GM19025 (cell line): ENCODE results near the gene GPR157.
"Not testable (repeated sequence)": the region's sequence is repeated elsewhere in the genome, so short reads cannot be mapped to it uniquely, and the experiment has no call there.

Experiments used
- ATAC-seq: cut with Tn5 transposase; IDR thresholded peaks from one replicate; pipeline ENCODE4 v1.9.1; 2021; ENCODE audit warnings: mild to moderate bottlenecking, low read depth, moderate library complexity; ENCODE audit not compliant: unreplicated experiment

GPR157 gene, protein sequence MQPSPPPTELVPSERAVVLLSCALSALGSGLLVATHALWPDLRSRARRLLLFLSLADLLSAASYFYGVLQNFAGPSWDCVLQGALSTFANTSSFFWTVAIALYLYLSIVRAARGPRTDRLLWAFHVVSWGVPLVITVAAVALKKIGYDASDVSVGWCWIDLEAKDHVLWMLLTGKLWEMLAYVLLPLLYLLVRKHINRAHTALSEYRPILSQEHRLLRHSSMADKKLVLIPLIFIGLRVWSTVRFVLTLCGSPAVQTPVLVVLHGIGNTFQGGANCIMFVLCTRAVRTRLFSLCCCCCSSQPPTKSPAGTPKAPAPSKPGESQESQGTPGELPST

GRCh38 chr1:9128520-9129265 lies at the start of gene GPR157:
TSS of gene GPR157 (minus strand) at chr1:9129102. CDS start at chr1:9129027, 75 bp downstream.
- ATAC-seq: peak; percentile 70

DNA sequence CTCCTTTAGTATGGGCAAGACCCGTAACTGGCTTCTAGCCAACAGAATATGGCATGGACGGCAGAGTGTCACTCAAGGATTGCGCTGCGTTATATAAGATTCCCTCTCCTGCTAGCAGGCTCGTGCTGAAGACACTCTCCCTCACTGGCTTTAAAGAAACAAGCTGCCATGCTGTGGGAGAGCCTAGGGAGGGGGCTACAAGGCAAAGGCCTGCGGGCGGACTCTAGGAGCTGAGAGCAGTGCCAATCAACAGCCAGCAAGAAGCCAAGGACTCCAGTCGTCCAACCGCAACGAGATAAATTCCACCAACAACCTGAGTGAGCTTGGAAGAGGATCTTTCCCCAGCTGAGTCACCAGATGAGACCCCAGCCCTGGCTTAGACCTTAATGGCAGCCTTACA lies 45.9 kb upstream of the GPR157 start:
- no peak for ATAC-seq

GRCh38 chr1:9174243-9174642 lies 45.3 kb upstream of the GPR157 start:
- no peak for ATAC-seq

DNA sequence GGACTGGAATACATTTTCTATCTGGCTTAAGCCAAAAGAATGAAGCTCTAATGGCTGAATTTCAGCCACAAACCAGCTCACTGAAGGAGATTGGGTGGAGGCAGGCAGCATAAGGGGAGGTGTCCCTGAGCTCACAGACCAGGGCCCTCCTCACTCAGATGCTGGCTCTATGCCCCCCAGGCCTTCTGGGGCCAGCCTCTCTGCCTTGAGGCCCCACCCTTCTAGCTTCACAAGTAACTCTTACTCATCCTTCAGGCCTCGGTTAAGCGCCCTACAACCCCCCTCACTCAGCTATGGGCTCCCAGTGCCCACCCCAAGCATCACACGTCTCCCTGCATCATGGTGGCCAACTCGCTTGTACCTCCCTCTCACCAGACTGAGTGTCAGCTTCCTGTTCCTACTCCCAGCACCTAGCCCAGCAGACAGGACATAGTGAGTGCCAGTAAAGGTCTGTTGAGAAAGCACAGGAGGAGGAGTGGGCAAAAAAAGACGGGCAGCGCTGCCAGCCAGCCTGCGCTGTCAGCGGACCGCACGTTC lies 40.8 kb upstream of the GPR157 start:
- ATAC-seq: no peak

- ATAC-seq: no peak
Measured at GRCh38 chr1:9167638-9168037, 38.7 kb upstream of the GPR157 start.

- no peak for ATAC-seq
Measured at GRCh38 chr1:9166289-9167235, 37.7 kb upstream of the GPR157 start.

DNA sequence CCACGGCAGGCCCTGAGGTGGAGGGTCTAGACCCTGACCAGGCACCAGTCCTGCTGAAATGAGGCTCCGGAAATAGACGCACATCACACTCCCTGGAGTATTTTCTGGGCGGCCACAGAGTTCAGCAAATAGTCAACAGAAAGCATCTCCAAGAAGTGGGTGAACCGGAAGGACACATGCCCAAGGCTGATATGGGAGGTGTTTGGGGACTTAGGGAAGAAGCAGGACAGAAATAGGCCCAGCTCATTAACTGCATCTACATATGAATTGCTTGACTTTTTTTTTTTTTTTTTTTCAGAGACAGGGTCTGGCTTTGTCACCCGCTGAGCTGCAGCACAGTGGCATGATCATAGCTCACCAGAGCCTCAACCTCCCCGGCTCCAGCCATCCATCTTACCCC lies 36.5 kb upstream of the GPR157 start:
- no peak for ATAC-seq

GRCh38 chr1:9164919-9165318 lies 36.0 kb upstream of the GPR157 start:
- ATAC-seq: no peak

DNA sequence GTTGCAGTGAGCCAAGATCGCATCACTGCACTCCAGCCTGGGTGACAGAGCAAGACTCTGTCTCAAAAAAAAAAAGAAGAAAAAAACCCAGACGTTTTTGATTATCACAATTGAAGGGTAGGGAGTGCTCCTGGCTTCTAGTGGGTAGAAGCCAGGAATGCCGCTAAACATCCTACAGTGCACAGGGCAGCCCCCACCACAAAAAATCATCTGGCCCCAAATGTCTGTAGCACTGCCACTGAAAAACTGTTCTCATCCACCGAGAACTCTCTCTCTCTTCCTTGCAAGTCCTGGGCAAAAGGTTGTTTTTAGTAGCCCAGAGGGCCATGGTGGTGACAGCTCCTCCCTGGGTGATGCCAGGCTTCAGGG lies 35.6 kb upstream of the GPR157 start:
- ATAC-seq: no peak

DNA sequence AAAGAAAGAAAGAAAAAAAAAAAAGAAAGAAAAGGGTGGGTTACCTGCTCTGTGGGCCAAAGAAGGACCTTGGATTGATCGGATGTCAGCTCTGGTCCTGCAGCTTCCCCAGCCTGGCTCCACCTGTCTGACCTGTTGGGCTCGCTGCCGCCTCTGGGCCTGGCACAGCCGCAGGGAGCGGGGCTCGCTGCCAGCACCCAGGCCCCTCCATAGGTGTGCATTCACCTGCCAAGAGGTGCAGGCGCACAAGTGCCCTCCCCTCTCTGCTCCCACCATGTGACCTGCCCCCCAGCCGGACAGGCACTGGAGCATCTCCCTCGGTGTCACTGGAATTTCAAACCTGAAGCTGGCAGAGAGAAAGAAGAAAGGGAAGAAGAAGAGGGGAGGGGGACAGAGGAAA lies 33.1 kb upstream of the GPR157 start:
- ATAC-seq: no peak

DNA sequence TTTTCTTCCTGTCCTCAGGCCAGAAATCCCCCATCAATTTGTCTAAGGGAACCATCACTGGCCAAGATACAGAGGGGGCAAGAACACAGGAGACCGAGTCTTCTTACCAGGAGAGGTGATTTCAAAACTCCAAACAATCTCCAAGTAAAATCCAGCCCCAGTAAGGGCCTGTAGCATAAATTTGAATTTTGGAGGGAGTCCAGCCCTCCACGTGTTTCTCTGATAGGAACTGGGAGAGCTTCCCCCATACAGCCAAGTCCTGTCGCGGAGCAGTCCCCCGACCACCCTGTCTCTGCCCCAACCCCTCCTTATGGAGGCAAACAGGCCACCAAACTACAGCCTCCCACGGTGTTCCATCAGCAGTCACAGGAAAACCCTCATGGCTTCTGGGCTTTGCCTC lies 32.4 kb upstream of the GPR157 start:
- ATAC-seq: no peak

DNA sequence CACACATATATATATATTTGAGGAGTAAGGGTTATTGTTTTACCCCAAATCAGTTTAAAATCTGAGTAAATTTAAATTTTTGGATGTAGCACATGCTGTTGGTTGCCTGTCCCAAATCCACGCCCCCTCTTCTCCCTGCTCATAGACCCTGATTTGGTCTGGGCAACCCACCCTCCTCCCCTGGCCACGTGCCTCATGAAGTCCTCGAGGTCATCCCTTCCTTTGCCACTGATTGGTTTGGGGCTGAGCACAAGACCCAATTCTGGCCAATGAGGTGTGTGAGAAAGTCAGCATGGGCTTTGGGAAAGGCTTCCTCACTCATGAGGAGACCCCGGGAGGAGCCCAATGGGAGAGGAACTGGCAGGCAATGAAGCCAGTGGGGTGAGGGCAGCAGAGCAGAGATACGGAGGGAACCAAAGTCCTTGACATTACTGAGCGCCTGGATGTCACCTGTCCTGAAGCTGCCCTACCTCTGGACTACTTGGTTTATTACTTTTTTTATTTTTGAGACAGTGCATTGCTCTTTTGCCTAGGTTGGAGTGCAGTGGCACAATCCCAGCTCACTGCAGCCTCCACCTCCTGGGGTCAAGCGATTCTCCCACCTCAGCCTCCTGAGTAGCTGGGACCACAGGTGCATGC lies 31.3 kb upstream of the GPR157 start:
- no peak for ATAC-seq

GRCh38 chr1:9155879-9156278 lies 27.0 kb upstream of the GPR157 start:
- no peak for ATAC-seq

- not testable (repeated sequence) for ATAC-seq
Measured at GRCh38 chr1:9155405-9155804, 26.5 kb upstream of the GPR157 start.

DNA sequence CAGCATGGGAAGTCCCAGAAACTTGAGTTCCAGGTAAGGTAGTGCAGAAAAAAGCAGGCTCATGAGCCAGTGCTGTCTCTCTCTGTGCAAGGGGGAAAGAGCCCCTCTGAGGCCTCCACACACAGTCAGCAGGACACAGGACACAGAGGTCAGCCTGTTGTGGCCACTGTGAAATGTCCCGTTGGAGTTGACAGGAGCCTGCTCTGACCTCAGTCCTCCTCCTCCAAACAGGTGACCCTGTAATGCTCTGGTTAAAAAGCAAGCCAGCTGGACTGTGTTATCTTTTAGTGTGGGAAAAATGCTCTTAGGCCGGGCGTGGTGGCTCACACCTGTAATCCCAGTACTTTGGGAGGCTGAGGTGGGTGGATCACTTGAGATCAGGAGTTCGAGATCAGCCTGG lies 24.2 kb upstream of the GPR157 start:
- ATAC-seq: no peak

- no peak for ATAC-seq
Measured at GRCh38 chr1:9152535-9152934, 23.6 kb upstream of the GPR157 start.

- no peak for ATAC-seq
Measured at GRCh38 chr1:9151328-9151860, 22.5 kb upstream of the GPR157 start.

DNA sequence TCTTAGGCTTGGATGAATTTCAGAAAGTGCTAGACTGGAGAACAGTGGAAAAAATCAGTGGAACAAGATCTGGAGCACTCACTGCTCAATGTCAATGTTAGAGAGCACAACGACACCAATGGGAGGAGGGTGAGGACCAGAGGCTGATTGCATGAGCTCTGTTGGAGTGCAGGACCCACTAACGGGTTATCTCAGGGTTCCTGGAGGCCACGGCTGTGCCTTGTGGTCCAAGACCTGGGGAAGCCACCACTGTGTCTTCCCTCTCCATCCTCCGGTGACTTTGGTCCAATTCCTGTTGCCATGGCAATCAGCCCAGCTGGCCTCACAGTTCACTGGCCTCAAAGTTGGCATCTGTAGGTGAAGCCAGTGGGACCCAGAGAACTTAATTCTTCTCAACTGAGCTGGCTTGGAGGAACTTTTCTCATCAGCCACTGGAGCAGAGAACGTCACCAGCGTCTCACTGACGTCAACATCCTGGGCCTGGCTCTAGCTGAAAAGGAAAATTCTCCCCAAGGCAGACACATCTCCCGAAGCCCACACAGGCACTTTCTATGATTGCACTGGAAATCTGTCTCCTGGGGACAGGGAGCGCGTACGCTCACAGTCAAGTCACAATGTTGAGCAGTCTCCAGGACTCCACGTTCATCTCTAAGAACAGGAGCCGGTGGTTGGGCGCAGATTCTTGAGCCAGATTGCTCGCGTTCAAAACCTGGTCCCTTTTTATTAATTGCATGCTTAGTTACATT lies 21.9 kb upstream of the GPR157 start:
- ATAC-seq: no peak

GRCh38 chr1:9149837-9150581 lies 21.1 kb upstream of the GPR157 start:
- ATAC-seq: no peak
